Neural progenitor cell (in vitro differentiated cells): ENCODE measurements around the gene ZHX3. TPM values are rescaled to one million over a fixed set of nuclear protein-coding genes. Genes with fewer than 3 reads are reported as not detected.

Experiments
- DNase-seq: peaks from one replicate; pipeline ENCODE4 v3.0.0-alpha.2; 2016; ENCODE audit warnings: low spot score
- H2AFZ ChIP-seq: fragments of 200-600 bp; sonication (generic); replicated peaks from 2 replicates; pipeline ENCODE4 v1.6.1; 2016; ENCODE audit warnings: antibody characterized with exemption
- H3F3A ChIP-seq: fragments of 200-600 bp; sonication (generic); 2 replicates; pipeline ENCODE4 v1.6.1; 2016; ENCODE audit warnings: antibody characterized with exemption, low read depth
- H3K27ac ChIP-seq: fragments of 200-600 bp; sonication (generic); 2 replicates; pipeline ENCODE4 v1.5.1; 2016; ENCODE audit warnings: mild to moderate bottlenecking
- H3K27me3 ChIP-seq: fragments of 200-600 bp; sonication (generic); 2 replicates; pipeline ENCODE4 v1.6.1; 2016; ENCODE audit warnings: mild to moderate bottlenecking, moderate library complexity
- H3K36me3 ChIP-seq: fragments of 200-600 bp; sonication (generic); 2 replicates; pipeline ENCODE4 v1.5.1; 2016
- H3K4me1 ChIP-seq: fragments of 200-600 bp; sonication (generic); 2 replicates; pipeline ENCODE4 v1.6.1; 2016; ENCODE audit warnings: mixed run types
- H3K4me2 ChIP-seq: fragments of 200-600 bp; sonication (generic); 2 replicates; pipeline ENCODE4 v1.6.1; 2016
- H3K4me3 ChIP-seq: fragments of 200-600 bp; sonication (generic); 2 replicates; pipeline ENCODE4 v1.5.1; 2016
- H3K79me2 ChIP-seq: fragments of 200-600 bp; sonication (generic); 2 replicates; pipeline ENCODE4 v1.6.1; 2016; ENCODE audit warnings: low read depth
- H3K9ac ChIP-seq: fragments of 200-600 bp; sonication (generic); 2 replicates; pipeline ENCODE4 v1.6.1; 2016
- H3K9me3 ChIP-seq: fragments of 200-600 bp; sonication (generic); 2 replicates; pipeline ENCODE4 v1.5.1; 2016; ENCODE audit warnings: low read depth
- H4K20me1 ChIP-seq: fragments of 200-600 bp; sonication (generic); 2 replicates; pipeline ENCODE4 v1.6.1; 2016; ENCODE audit warnings: low read depth
- H3K27ac Mint-ChIP-seq: 3 replicates; pipeline ENCODE4 v1.8.0; 2021; ENCODE audit warnings: mixed read lengths
- H3K27me3 Mint-ChIP-seq: 2 replicates; pipeline ENCODE4 v1.8.0; 2022; ENCODE audit warnings: low read depth, mild to moderate bottlenecking, inconsistent platforms, moderate library complexity, mixed read lengths; ENCODE audit not compliant: insufficient read depth
- H3K36me3 Mint-ChIP-seq: 3 replicates; pipeline ENCODE4 v1.8.0; 2021; ENCODE audit warnings: mixed read lengths
- H3K4me1 Mint-ChIP-seq: 3 replicates; pipeline ENCODE4 v1.8.0; 2021; ENCODE audit warnings: mixed read lengths
- H3K4me3 Mint-ChIP-seq: 3 replicates; pipeline ENCODE4 v1.8.0; 2021; ENCODE audit warnings: mild to moderate bottlenecking, moderate library complexity, mixed read lengths
- H3K9me3 Mint-ChIP-seq: 3 replicates; pipeline ENCODE4 v1.8.0; 2020; ENCODE audit warnings: mixed read lengths
- CTCF ChIP-seq: fragments of 200-600 bp; sonication (generic); IDR thresholded peaks from 2 replicates; pipeline ENCODE4 v1.5.1; 2017; ENCODE audit warnings: antibody characterized with exemption, mild to moderate bottlenecking
- EZH2 ChIP-seq: fragments of 200-600 bp; sonication (generic); IDR thresholded peaks from 2 replicates; pipeline ENCODE4 v1.6.1; 2017; ENCODE audit warnings: antibody characterized with exemption, mild to moderate bottlenecking, moderate library complexity
- EZH2phosphoT487 ChIP-seq: fragments of 200-600 bp; sonication (generic); IDR thresholded peaks from 2 replicates; pipeline ENCODE4 v1.6.1; 2017; ENCODE audit warnings: antibody characterized with exemption
- total RNA-seq: library from RNA; depleted of rRNA; stranded (reverse); fragments of >200 nt; gene quantifications from 2 replicates; pipeline ENCODE4 v1.2.3, GENCODE V29; 2015; ENCODE audit warnings: low replicate concordance

ZHX3 gene
- total RNA-seq, 1 donor from 2014 or later, result 6.8 TPM

DNA sequence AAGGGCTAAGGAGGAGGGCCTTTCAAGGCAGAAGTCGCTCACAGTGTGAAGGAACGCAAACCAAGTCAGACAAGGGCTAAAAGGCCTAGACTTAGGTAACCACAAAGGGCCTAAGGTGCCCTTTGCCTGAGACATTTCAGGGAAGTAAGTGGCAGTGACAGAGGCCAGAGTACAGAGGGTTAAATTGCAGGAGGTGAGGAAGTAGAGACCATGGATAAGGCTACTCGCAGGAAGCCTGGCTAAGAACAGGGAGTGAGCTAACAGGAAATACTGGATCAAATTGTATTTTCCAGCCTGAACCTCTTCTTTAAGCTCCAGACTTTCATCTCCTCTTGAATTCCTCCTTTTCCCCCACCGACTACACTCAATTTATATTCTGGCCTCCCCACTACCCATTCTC is 16.6 kb downstream of the ZHX3 start:
- Histone ChIP-seq H3K36me3 (no peaks in the 10 kb centered on the region), H3K9ac (no peak overlapping the region), H3K4me1 (no peaks in the 10 kb centered on the region), H3K9me3 (no peaks in the 10 kb centered on the region), H3K27ac (no peak overlapping the region), H2AFZ (no peak overlapping the region), H3K4me2 (no peak overlapping the region), H3K79me2 (no peaks in the 10 kb centered on the region), H4K20me1 (no peaks in the 10 kb centered on the region), H3F3A (no peaks in the 10 kb centered on the region), H3K4me3 (no peak overlapping the region), H3K27me3 (no peaks in the 10 kb centered on the region)
- Mint-ChIP-seq H3K9me3 (peaks cover 2% of the 10 kb centered on the region), H3K27me3 (peaks cover 2% of the 10 kb centered on the region), H3K4me1 (peaks cover 16% of the 10 kb centered on the region), H3K36me3 (peaks cover 2% of the 10 kb centered on the region), H3K27ac (no peak overlapping the region), H3K4me3 (no peak overlapping the region)
- no peak for DNase-seq
- TF ChIP-seq EZH2 (no peak), EZH2phosphoT487 (no peak), CTCF (no peak)

GRCh38 chr20:41300383-41300782 is 17.1 kb downstream of the ZHX3 start:
- Mint-ChIP-seq H3K4me3 (no peak overlapping the region), H3K36me3 (peaks cover 2% of the 10 kb centered on the region), H3K9me3 (peaks cover 2% of the 10 kb centered on the region), H3K4me1 (peaks cover 16% of the 10 kb centered on the region), H3K27ac (no peak overlapping the region), H3K27me3 (peaks cover 2% of the 10 kb centered on the region)
- TF ChIP-seq EZH2 (no peak), EZH2phosphoT487 (no peak), CTCF (no peak)
- Histone ChIP-seq H3K36me3 (no peaks in the 10 kb centered on the region), H3K27ac (no peak overlapping the region), H4K20me1 (no peaks in the 10 kb centered on the region), H3K9ac (no peak overlapping the region), H3F3A (no peaks in the 10 kb centered on the region), H3K4me2 (no peak overlapping the region), H3K27me3 (no peaks in the 10 kb centered on the region), H3K4me1 (no peaks in the 10 kb centered on the region), H3K9me3 (no peaks in the 10 kb centered on the region), H2AFZ (no peak overlapping the region), H3K4me3 (no peak overlapping the region), H3K79me2 (no peaks in the 10 kb centered on the region)
- no peak for DNase-seq

DNA sequence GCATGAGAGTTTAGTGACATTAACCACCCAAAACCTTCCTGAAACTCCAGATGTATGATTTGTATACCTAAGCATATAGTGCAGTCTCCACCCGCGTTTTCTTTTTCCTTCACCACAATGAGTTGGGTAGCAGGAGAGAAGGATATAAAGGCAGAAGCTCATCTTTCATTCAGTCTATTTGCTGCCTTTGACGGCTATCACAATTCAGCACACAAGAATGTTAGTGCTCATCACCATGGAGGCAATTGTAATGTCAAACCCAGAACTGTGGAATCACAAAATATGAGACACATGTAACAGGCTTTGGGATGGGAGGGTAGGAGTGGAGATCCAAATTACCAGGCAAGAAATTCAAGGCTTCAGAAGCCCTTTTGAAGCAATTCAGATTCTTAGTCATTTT is 17.6 kb downstream of the ZHX3 start:
- no peak overlapping the region for H3K4me3 ChIP-seq
- H3K9me3 Mint-ChIP-seq, result peaks cover 2% of the 10 kb centered on the region
- H3K4me2 ChIP-seq, result no peak overlapping the region
- no peaks in the 10 kb centered on the region for H3K4me1 ChIP-seq
- no peaks in the 10 kb centered on the region for H3K36me3 ChIP-seq
- TF ChIP-seq CTCF, result no peak
- H3K4me3 Mint-ChIP-seq, result no peak overlapping the region
- no peaks in the 10 kb centered on the region for H4K20me1 ChIP-seq
- H3K27ac Mint-ChIP-seq, result no peak overlapping the region
- H3K9me3 ChIP-seq, result no peaks in the 10 kb centered on the region
- no peak overlapping the region for H2AFZ ChIP-seq
- peaks cover 2% of the 10 kb centered on the region for H3K27me3 Mint-ChIP-seq
- no peaks in the 10 kb centered on the region for H3K27me3 ChIP-seq
- H3F3A ChIP-seq, result no peaks in the 10 kb centered on the region
- H3K27ac ChIP-seq, result no peak overlapping the region
- no peaks in the 10 kb centered on the region for H3K79me2 ChIP-seq
- no peak overlapping the region for H3K9ac ChIP-seq
- DNase-seq, result no peak
- H3K4me1 Mint-ChIP-seq, result peaks cover 16% of the 10 kb centered on the region
- peaks cover 2% of the 10 kb centered on the region for H3K36me3 Mint-ChIP-seq
